Measurements from ENCODE around the gene HSPE1.
"Not testable (repeated sequence)": the region's sequence is repeated elsewhere in the genome, so short reads cannot be mapped to it uniquely, and the experiment has no call there.

The HSPE1 gene

DNA sequence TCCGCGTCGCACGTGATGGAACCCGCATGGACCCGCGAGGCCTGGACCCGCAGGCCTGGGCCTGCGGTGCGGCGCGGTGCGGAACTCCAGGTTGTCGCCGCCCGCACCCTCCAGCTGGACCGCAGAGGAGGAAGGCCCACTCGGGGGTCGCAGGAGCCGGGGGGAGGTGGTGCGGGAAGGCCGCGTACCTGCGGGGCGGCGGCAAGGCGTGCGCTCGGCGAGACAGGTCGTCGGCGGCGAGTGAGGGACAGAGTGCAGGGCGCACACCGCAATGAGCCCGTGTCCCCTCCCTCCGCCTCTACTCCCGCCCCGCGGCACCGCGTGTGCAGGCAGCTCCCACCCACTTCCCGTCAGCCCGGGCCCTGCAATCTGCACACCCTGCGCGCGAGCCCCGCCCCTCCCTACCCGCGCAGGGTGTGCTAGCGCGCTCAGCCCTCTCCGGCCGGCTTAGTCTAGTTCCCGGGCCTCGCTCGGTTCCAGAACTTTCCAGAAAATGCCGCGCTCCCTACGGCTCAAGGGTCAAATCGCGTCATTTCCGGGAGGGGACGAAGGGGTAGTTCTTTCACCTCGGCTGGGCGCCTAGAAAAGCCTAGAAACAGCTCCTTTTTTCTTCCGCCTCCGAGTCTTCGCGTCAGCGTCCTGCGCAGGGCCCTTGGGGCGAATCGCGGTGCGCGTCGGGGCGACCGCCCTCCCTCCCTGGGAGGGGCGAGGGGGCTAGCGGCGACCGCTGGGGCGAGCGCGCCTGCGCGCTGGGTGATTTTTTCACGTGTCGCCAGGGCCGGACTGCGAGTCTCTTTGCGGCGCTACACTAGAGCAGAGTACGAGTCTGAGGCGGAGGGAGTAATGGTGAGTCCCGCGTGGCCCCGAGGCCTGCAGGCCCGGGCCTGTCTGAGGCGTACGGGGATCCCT, at the start of gene HSPE1, which contains the start of gene HSPD1:
TSS of gene HSPE1 (plus strand) at position 786 of the 909 bp plus-strand sequence. CDS start at position 844, 58 bp downstream.
TSS of gene HSPD1 (minus strand) at position 247 of the 909 bp plus-strand sequence. CDS start 992 bp downstream, outside the sequence.
- DNase-seq (ENCODE audit: low read depth), result peak; percentile 100

GRCh38 chr2:197450465-197450864, 49.7 kb upstream of the HSPE1 start:
- no peak for DNase-seq (ENCODE audit: low read depth)

DNA sequence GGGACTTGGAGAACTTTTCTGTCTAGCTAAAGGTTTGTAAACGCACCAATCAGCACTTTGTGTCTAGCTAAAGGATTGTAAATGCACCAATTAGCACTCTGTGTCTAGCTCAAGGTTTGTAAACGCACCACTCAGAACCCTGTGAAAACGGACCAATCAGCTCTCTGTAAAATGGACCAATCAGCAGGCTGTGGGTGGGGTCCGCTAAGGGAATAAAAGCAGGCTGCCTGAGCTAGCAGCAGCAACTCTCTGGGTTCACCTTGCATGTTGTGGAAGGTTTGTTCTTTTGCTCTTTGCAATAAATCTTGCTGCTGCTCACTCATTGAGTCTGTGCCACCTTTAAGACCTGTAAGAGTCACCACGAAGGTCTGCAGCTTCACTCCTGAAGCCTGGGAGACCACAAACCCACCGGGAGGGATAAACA, 49.2 kb upstream of the HSPE1 start:
- DNase-seq (ENCODE audit: low read depth), result not testable (repeated sequence)

GRCh38 chr2:197452754-197453122, 47.4 kb upstream of the HSPE1 start:
- DNase-seq (ENCODE audit: low read depth), result no peak

DNA sequence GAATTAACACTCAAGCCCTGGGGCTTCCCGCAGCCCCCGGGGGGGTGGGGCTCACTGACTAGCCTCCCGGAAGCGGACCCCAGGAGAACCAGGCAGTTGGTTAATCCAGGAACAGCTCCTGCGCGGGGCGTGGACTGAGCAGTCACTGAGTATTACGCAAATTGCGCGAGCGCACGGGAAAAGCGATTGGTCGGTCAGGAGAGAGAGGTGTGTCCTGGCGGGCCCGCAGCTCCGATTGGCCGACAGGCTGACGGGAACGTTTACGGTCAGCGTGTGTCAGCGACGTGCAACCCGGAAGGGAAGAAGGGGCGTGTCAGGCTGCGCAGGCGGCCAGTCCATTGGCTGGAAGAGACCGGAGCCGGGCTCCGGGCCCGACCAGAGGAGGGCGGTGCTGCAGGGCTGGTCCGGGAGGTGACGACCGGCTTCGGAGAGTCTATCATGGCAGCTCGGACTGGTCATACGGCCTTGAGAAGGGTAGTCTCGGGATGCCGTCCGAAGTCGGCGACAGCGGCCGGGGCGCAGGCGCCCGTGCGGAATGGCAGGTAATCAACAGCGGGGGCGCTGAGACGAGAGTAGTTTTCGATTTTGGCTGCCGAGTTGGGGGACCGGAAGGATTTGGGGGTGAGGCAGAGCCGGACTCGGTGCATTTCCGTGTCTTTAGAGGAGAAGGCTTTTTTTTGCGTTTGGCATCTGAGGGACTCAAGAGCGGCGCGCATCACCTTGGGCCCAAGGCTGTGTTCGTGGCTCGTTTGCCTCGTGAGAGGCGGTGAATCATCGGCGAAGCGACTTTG, 46.9 kb upstream of the HSPE1 start, which contains the start of gene COQ10B:
TSS of gene COQ10B (plus strand) at position 430 of the 791 bp plus-strand sequence. CDS start at position 439, 9 bp downstream.
- DNase-seq (ENCODE audit: low read depth), result peak; percentile 99

DNA sequence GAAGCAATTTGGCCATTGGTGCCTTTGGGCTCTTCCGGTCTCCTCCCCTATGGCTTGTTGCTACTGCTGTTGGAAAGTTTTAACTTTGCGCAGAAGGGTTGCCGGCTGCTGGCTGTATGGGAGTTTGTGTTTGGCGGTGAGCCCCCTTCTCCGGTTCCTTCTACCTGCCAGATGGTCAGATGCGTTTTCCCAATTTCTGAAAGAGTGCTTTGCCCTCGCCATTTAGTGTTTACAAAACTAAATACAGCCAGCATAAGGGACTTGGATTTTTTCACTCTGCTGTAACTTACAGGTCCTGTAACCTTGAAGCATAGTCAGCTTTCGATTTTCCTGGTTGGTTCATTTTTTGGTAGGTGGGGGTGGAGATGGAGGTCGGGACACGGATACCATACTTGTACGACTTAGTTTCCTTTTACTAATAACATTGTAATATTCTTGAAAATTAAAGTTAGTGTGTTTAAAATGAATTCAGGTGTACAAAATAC, 46.2 kb upstream of the HSPE1 start:
- DNase-seq (ENCODE audit: low read depth), result peak; percentile 87

DNA sequence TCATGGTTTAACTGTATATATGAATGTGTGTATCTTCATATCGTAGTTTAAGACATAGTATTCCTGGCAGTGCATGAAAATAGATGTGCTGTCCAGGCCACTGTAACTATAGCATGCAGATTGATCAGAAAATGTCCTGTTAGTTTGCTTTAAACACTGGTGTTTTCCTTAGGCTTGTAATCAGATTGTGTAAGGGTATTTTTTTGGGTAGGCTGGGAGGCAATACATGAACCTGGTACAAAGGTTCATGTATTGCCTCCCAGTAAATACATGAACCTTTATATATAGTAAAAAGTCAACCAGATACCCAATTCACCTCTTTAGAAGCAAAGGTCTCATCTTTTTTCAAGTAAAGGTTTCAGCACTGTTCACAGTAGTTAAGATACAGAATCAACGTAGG, 45.3 kb upstream of the HSPE1 start:
- DNase-seq (ENCODE audit: low read depth), result no peak

DNA sequence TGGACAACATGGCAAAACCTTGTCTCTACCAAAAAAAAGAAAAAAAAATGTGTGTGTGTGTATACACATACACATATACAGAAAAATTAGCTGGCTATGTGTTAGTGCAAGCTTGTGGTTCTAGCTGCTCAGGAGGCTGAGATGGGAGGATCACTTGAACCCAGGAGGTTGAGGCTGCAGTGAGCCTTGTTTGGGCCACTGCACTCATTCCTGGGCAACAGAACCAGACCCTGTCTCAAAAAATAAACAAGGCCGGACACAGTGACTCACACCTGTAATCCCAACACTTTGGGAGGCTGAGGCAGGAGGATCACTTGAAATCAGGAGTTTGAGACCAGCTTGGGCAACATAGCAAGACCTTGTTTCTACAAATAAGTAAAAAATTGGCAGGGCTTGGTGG, 44.8 kb upstream of the HSPE1 start:
- no peak for DNase-seq (ENCODE audit: low read depth)

GRCh38 chr2:197460649-197461048, 39.5 kb upstream of the HSPE1 start:
- DNase-seq (ENCODE audit: low read depth), result no peak

GRCh38 chr2:197461057-197461456, 39.1 kb upstream of the HSPE1 start:
- no peak for DNase-seq (ENCODE audit: low read depth)

DNA sequence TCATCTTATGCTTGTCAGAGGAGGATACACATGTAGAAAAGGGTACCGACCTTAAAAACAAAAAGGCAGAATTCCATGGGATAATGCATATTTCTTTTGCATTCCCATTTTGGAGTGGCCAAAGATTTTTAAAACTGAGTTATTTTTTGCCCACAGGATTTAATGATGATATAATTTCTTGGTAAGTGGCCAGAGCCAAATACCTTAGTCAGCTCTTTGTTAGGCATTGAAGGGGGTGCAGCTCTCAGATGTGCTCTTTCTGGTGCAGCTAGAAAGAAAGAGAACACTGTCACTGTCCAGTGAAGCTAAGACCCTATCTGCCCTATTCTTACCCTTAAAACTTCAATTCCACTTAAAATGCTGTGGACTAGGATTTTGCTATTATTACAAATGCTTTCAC, 36.0 kb upstream of the HSPE1 start:
- no peak for DNase-seq (ENCODE audit: low read depth)

DNA sequence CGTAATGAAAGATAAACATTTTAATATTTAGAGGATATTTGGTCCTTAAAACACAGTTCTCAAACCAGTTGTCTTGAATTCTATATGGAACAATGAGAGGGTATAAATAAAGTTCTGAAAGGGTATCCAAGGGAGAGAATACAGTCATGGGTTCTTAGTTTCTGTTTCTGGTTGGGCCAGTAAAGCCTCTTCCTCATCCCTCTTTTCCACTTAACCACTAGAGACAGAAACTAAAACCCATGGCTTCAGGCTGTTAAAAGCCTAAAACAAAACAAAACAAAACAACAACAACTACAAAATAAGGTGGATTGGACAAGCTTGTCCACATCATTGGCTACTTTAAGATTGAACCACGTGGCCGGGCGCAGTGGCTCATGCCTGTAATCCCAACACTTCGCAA, 28.0 kb upstream of the HSPE1 start:
- no peak for DNase-seq (ENCODE audit: low read depth)

DNA sequence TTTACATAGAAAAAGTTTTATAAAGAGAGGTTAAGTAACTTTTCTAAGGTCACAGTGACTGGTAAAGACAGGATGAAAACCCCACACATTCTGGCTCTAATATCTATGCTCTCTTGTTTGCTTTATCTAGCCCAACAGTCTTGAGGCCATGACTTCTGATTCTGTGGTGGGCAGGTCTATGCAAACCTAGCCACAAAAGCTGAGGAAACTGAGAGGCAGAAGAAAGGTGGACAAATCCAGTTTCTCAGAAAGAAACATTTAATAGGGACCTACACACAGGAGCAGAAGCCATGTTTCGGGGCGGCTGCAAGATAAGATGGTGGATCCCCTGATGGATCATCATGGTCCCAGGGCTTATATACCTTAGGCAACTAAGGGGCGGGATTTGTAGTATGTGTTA, 22.4 kb upstream of the HSPE1 start:
- no peak for DNase-seq (ENCODE audit: low read depth)

DNA sequence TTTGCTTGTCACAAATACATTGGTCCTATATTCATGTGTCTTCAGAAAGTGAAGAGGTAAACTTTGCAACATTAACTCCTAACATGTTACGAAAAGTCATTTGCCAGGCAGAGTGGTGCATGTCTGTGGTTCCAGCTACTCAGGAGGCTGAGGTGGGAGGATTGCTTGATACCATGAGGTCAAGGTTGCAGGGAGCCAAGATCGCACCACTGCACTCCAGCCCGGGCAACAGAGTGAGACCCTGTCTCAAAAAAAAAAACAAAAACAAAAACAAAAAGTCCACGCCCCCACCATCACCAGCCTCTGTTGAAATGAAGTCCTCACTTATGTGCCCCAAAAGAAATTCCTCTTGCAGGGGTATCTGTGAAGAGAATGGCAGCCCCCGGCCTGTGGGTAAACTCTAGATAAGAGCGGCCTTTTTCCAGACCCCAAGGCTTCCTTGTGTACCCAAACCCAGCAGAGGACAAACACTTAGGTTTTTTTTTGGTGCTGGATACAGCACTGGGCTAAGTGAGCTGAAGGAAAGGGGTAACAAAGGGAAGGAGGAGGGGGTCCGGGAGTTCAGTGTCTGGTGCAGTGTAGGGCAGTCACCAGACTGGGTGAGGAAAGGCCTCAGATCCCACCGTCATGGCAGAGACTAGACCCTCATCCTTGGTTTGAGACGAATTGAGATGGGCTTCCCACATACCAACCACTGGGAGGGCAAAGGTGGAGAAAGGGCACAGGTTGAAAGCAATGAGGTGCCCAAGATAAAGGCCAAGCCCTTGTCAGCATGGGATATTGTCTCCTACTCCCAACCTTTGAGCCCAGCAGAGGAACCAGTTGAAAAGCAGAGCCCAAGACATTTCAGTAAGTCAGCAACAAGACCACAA, 19.8 kb upstream of the HSPE1 start:
- DNase-seq (ENCODE audit: low read depth), result no peak

DNA sequence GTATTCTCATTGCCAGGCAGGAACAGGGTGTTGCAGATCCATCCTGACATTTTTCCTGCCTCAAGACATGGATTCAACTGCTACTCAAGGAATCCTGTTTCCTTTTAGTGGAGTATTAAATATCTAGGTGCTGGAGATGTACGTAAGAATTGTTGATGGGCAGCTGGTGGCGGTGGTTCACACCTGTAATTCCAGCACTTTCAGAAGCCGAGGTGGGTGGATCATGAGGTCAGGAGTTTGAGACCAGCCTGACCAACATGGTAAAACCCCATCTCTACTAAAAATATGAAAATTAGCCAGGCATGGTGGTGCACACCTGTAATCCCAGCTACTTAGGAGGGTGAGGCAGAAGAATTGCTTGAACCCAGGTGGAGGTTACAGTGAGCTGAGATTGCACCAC, 15.9 kb upstream of the HSPE1 start:
- DNase-seq (ENCODE audit: low read depth), result not testable (repeated sequence)

- no peak for DNase-seq (ENCODE audit: low read depth)
These were observed 14.0 kb upstream of the HSPE1 start for GRCh38 chr2:197486175-197486574.

GRCh38 chr2:197487385-197487784, 12.8 kb upstream of the HSPE1 start:
- no peak for DNase-seq (ENCODE audit: low read depth)

GRCh38 chr2:197495433-197496134, 4.6 kb upstream of the HSPE1 start:
- DNase-seq (ENCODE audit: low read depth), result no peak

GRCh38 chr2:197496695-197497094, 3.5 kb upstream of the HSPE1 start:
- DNase-seq (ENCODE audit: low read depth), result no peak

DNA sequence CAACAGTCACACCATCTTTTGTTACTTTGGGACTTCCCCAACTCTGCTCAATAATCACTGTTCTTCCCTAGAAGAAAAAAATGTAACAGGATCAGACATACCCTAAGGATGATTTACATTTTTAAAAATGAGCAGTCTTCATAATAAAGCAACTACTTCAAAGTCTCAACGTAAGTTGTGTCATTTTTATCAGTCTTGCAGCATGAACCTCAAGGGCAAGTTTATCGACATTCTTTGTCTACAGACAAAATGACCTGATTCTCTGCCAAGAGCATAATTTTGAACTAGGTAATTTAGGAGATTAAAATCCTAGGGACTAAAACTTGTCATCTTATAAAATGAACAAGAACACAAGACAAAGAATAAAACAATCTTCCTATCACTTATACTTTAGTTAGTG, 2.9 kb upstream of the HSPE1 start:
- no peak for DNase-seq (ENCODE audit: low read depth)

Data from GM04504 (cell line).